IMR-90 (cell line): Measurements from ENCODE around the gene EPB41L4A. TPM values are rescaled to one million over a fixed set of nuclear protein-coding genes. Genes with fewer than 3 reads are reported as not detected.

Experiments used
- ATAC-seq: fragments of 200-7000 bp; cut with Tn5 transposase; 2 replicates; pipeline ENCODE4 v1.9.1; 2020; ENCODE audit warnings: low read depth, mild to moderate bottlenecking, moderate library complexity
- BruUV-seq: library from RNA; stranded (reverse); fragments of 400-500 nt; replicated peaks from 2 replicates; lab custom pipeline; 2021; lab: Mats Ljungman, UMichigan
- CTCF ChIA-PET: fragments of 300-600 bp; formaldehyde crosslinking; extraction: SDS; loops from one replicate; lab custom pipeline; 2021; ENCODE audit warnings: antibody characterized with exemption; lab: Yijun Ruan, JAX
- POLR2A ChIA-PET: fragments of 300-600 bp; sonication (Branson Sonifier 250); formaldehyde crosslinking; loops from one replicate; lab custom pipeline; 2022; ENCODE audit warnings: antibody characterized with exemption; ENCODE audit not compliant: unreplicated experiment; lab: Charles Lee
- DNase-seq: peaks from one replicate; pipeline ENCODE4 v3.0.0; 2013
- H2AFZ ChIP-seq: replicated peaks from 2 replicates; pipeline ENCODE3; 2013; ENCODE audit warnings: low read length, mild to moderate bottlenecking; ENCODE audit not compliant: poor library complexity
- H2AK5ac ChIP-seq: 2 replicates; pipeline ENCODE4 v1.6.1; 2013; ENCODE audit warnings: low read depth, low read length, inconsistent platforms
- H2AK9ac ChIP-seq: replicated peaks from 2 replicates; pipeline ENCODE3; 2013; ENCODE audit warnings: mild to moderate bottlenecking, low read depth, low read length, moderate library complexity; ENCODE audit not compliant: poor library complexity
- H2BK120ac ChIP-seq: 2 replicates; pipeline ENCODE4 v1.6.1; 2013; ENCODE audit warnings: low read depth, low read length, inconsistent platforms
- H2BK15ac ChIP-seq: 3 replicates; pipeline ENCODE4 v1.6.1; 2013; ENCODE audit warnings: low read depth, low read length, inconsistent platforms
- H2BK20ac ChIP-seq: 2 replicates; pipeline ENCODE4 v1.6.1; 2013; ENCODE audit warnings: low read depth, mild to moderate bottlenecking, inconsistent platforms, low read length, moderate library complexity
- H2BK5ac ChIP-seq: 2 replicates; pipeline ENCODE4 v1.6.1; 2013; ENCODE audit warnings: mild to moderate bottlenecking, low read depth, low read length, inconsistent platforms; ENCODE audit not compliant: poor library complexity, severe bottlenecking
- H3K14ac ChIP-seq: replicated peaks from 2 replicates; pipeline ENCODE4 v1.6.1; 2013; ENCODE audit warnings: low read depth, low read length, inconsistent platforms
- H3K18ac ChIP-seq: 2 replicates; pipeline ENCODE4 v1.6.1; 2013; ENCODE audit warnings: low read depth, low read length, control low read depth
- H3K23ac ChIP-seq: 2 replicates; pipeline ENCODE4 v1.6.1; 2013; ENCODE audit warnings: low read depth, low read length, inconsistent platforms
- H3K27ac ChIP-seq: 2 replicates; pipeline ENCODE4 v1.5.1; 2013; ENCODE audit warnings: mild to moderate bottlenecking, control low read depth, low read length; ENCODE audit not compliant: insufficient read depth
- H3K27me3 ChIP-seq: 2 replicates; pipeline ENCODE4 v1.6.1; 2013; ENCODE audit warnings: low read length; ENCODE audit not compliant: control insufficient read depth, insufficient read depth
- H3K36me3 ChIP-seq: 2 replicates; pipeline ENCODE4 v1.6.1; 2013; ENCODE audit warnings: low read length, mixed read lengths; ENCODE audit not compliant: control insufficient read depth, insufficient read depth
- H3K4ac ChIP-seq: 2 replicates; pipeline ENCODE4 v1.6.1; 2013; ENCODE audit warnings: low read depth, low read length, inconsistent platforms
- H3K4me1 ChIP-seq: 2 replicates; pipeline ENCODE4 v1.6.1; 2013; ENCODE audit warnings: low read length, mixed read lengths; ENCODE audit not compliant: control insufficient read depth, insufficient read depth
- H3K4me2 ChIP-seq: 2 replicates; pipeline ENCODE4 v1.6.1; 2013; ENCODE audit warnings: low read depth, mild to moderate bottlenecking, control low read depth, low read length, moderate library complexity
- H3K4me3 ChIP-seq: 2 replicates; pipeline ENCODE4 v1.5.1; 2013; ENCODE audit warnings: low read depth, mild to moderate bottlenecking, control low read depth, low read length, moderate library complexity; ENCODE audit not compliant: insufficient read depth
- H3K56ac ChIP-seq: 2 replicates; pipeline ENCODE4 v1.6.1; 2013; ENCODE audit warnings: low read length, inconsistent platforms; ENCODE audit not compliant: insufficient read depth; ENCODE audit errors: extremely low read depth
- H3K79me1 ChIP-seq, 2 experiments: 2 replicates each; pipeline ENCODE4 v1.6.1; 2013; ENCODE audit warnings: low read length in 2 of 2, inconsistent platforms in 1 of 2, low read depth in 1 of 2
- H3K9ac ChIP-seq: 2 replicates; pipeline ENCODE4 v1.6.1; 2013; ENCODE audit warnings: low read depth, low read length, control low read depth
- H3K9me1 ChIP-seq: 2 replicates; pipeline ENCODE4 v1.6.1; 2013; ENCODE audit warnings: low read length, inconsistent platforms; ENCODE audit not compliant: insufficient read depth
- H3K9me3 ChIP-seq: 2 replicates; pipeline ENCODE4 v1.6.1; 2013; ENCODE audit warnings: low read length; ENCODE audit not compliant: control insufficient read depth, insufficient read depth
- H4K20me1 ChIP-seq: 2 replicates; pipeline ENCODE4 v1.6.1; 2013; ENCODE audit warnings: low read length, inconsistent platforms; ENCODE audit not compliant: insufficient read depth
- H4K5ac ChIP-seq: 2 replicates; pipeline ENCODE4 v1.6.1; 2013; ENCODE audit warnings: mild to moderate bottlenecking, low read depth, low read length, control low read depth
- H4K8ac ChIP-seq, 2 experiments: 2 replicates each; pipeline ENCODE4 v1.6.1; 2013; ENCODE audit warnings: low read depth in 2 of 2, low read length in 2 of 2, control low read depth in 1 of 2, inconsistent platforms in 1 of 2
- H4K91ac ChIP-seq: 2 replicates; pipeline ENCODE4 v1.6.1; 2013; ENCODE audit warnings: low read depth, low read length, inconsistent platforms; ENCODE audit not compliant: insufficient read depth
- BHLHE40 ChIP-seq: fragments of 150-350 bp; IDR thresholded peaks from 2 replicates; pipeline ENCODE4 v1.6.1; 2016; ENCODE audit warnings: mild to moderate bottlenecking, low read depth, low read length
- CEBPB ChIP-seq: IDR thresholded peaks from 2 replicates; pipeline ENCODE4 v1.6.1; 2012; ENCODE audit warnings: low read depth, low read length, improper control_type of control experiment
- CHD1 ChIP-seq: IDR thresholded peaks from 2 replicates; pipeline ENCODE4 v1.6.1; 2012; ENCODE audit warnings: low read depth, low read length, improper control_type of control experiment
- MAFK ChIP-seq: IDR thresholded peaks from 2 replicates; pipeline ENCODE4 v1.6.1; 2012; ENCODE audit warnings: low read depth, low read length, improper control_type of control experiment
- NFE2L2 ChIP-seq: fragments of 150-350 bp; IDR thresholded peaks from 2 replicates; pipeline ENCODE4 v1.6.1; 2016; ENCODE audit warnings: low read depth, mild to moderate bottlenecking, low read length
- POLR2A ChIP-seq: IDR thresholded peaks from 2 replicates; pipeline ENCODE4 v1.6.1; 2012; ENCODE audit warnings: mild to moderate bottlenecking, low read depth, low read length
- RAD21 ChIP-seq: IDR thresholded peaks from 2 replicates; pipeline ENCODE4 v1.6.1; 2012; ENCODE audit warnings: low read length, improper control_type of control experiment
- RCOR1 ChIP-seq: IDR thresholded peaks from 2 replicates; pipeline ENCODE4 v1.6.1; 2012; ENCODE audit warnings: mild to moderate bottlenecking, low read length, improper control_type of control experiment; ENCODE audit not compliant: insufficient replicate concordance
- RFX5 ChIP-seq: IDR thresholded peaks from 2 replicates; pipeline ENCODE4 v1.8.0; 2012; ENCODE audit warnings: low read depth, mild to moderate bottlenecking, low read length, moderate library complexity
- SMC3 ChIP-seq: fragments of 150-350 bp; IDR thresholded peaks from 2 replicates; pipeline ENCODE4 v1.6.1; 2016; ENCODE audit warnings: low read depth, mild to moderate bottlenecking, antibody characterized with exemption, low read length, moderate library complexity
- WGBS, 2 experiments: methylation state at CpG; one replicate each; pipeline versions ENCODE4 v1.1.5 to v1.1.7; 2013; ENCODE audit warnings: missing lambda C conversion rate in 2 of 2; ENCODE audit not compliant: insufficient read length in 1 of 2; ENCODE audit errors: extremely low coverage in 2 of 2; 5-methylcytosine and 5-hydroxymethylcytosine counted together
- dilution Hi-C: fragments of 300-500 bp; cut with HindIII; formaldehyde crosslinking; loops from one replicate; pipeline ENCODE4 v1.14.3; 2018; ENCODE audit warnings: low sequenced_read_pairs; ENCODE audit not compliant: unreplicated experiment
- in situ Hi-C: fragments of 300-500 bp; cut with MboI; formaldehyde crosslinking; loops from 3 replicates; pipeline ENCODE4 v1.14.3; 2019; ENCODE audit warnings: low sequenced_read_pairs, inconsistent platforms, mixed read lengths
- intact Hi-C: fragments of 100-400 bp; cut with micrococcal nuclease; formaldehyde crosslinking; loops from 2 replicates; pipeline ENCODE4 v1.10.0; 2022
- polyA plus RNA-seq, 3 experiments: library from polyadenylated mRNA; depleted of rRNA; stranded (reverse); fragments of >200 nt; gene quantifications; 2 replicates each; pipeline ENCODE4 v1.2.3, GENCODE V29; 2012; ENCODE audit warnings: low replicate concordance in 1 of 3
- total RNA-seq: library from RNA; depleted of rRNA; stranded (reverse); fragments of >200 nt; gene quantifications from 2 replicates; pipeline ENCODE4 v1.2.3, GENCODE V29; 2012

EPB41L4A gene
- total and polyA plus RNA-seq, 2 of the 4 experiments (the other 2 are of a cell fraction), result under 0.01 to 0.02 TPM

- no peaks in the 10 kb centered on the region for H3K79me1 ChIP-seq
- dilution Hi-C loops (no loop called here), in situ Hi-C loops (no loop called here), intact Hi-C loops (no loop called here)
- H2BK20ac ChIP-seq, result no peak overlapping the region
- H3K9ac ChIP-seq, result no peak overlapping the region
- H3K27me3 ChIP-seq, result no peaks in the 10 kb centered on the region
- H4K8ac ChIP-seq, result no peak overlapping the region
- H2BK5ac ChIP-seq, result no peak overlapping the region
- POLR2A ChIA-PET, result interaction anchor here (0.7 kb wide), 1 partner anchor 48 kb away, joined by 3 read pairs; no protein-coding TSS in a partner anchor
- H3K18ac ChIP-seq, result no peak overlapping the region
- BruUV-seq, result no TSS peak
- no peak overlapping the region for H2BK15ac ChIP-seq
- no peak overlapping the region for H3K23ac ChIP-seq
- no peak overlapping the region for H4K91ac ChIP-seq
- H3K9me3 ChIP-seq, result no peaks in the 10 kb centered on the region
- H3K4me2 ChIP-seq, result no peak overlapping the region
- no peaks in the 10 kb centered on the region for H3K9me1 ChIP-seq
- DNase-seq, result no peak
- TF ChIP-seq RFX5, result no peak
- no peak for TF ChIP-seq RCOR1
- no peak for TF ChIP-seq SMC3
- TF ChIP-seq CEBPB, result no peak
- TF ChIP-seq MAFK, result no peak
- TF ChIP-seq POLR2A, result no peak
- no peak for TF ChIP-seq NFE2L2
- TF ChIP-seq BHLHE40, result no peak
- no peak for TF ChIP-seq CHD1
- no peak for TF ChIP-seq RAD21
- H3K36me3 ChIP-seq, result no peaks in the 10 kb centered on the region
- H3K14ac ChIP-seq, result no peak overlapping the region
- H2AK9ac ChIP-seq, result no peak overlapping the region
- H4K5ac ChIP-seq, result no peak overlapping the region
- H2AFZ ChIP-seq, result no peak overlapping the region
- no peak overlapping the region for H3K56ac ChIP-seq
- H4K20me1 ChIP-seq, result no peaks in the 10 kb centered on the region
- no peak overlapping the region for H3K4me3 ChIP-seq
- no peak overlapping the region for H2AK5ac ChIP-seq
- no CpG with 5 or more reads among the region's 2 CpGs for WGBS, 2 experiments
- CTCF ChIA-PET, result no interaction called here
- H3K4me1 ChIP-seq, result no peaks in the 10 kb centered on the region
- no peak overlapping the region for H3K4ac ChIP-seq
- H3K27ac ChIP-seq, result no peak overlapping the region
- ATAC-seq, result no peak
- H2BK120ac ChIP-seq, result no peak overlapping the region
These were observed 100.7 kb downstream of the EPB41L4A start for GRCh38 chr5:112318346-112318745.
